IMR-90 (cell line): ENCODE results near the gene MICALL2. TPM values are rescaled to one million over a fixed set of nuclear protein-coding genes. Genes with fewer than 3 reads are reported as not detected.

Source experiments
- ATAC-seq: fragments of 200-7000 bp; cut with Tn5 transposase; 2 replicates; pipeline ENCODE4 v1.9.1; 2020; ENCODE audit warnings: low read depth, mild to moderate bottlenecking, moderate library complexity
- BruUV-seq: library from RNA; stranded (reverse); fragments of 400-500 nt; replicated peaks from 2 replicates; lab custom pipeline; 2021; lab: Mats Ljungman, UMichigan
- CTCF ChIA-PET: fragments of 300-600 bp; formaldehyde crosslinking; extraction: SDS; loops from one replicate; lab custom pipeline; 2021; ENCODE audit warnings: antibody characterized with exemption; lab: Yijun Ruan, JAX
- POLR2A ChIA-PET: fragments of 300-600 bp; sonication (Branson Sonifier 250); formaldehyde crosslinking; loops from one replicate; lab custom pipeline; 2022; ENCODE audit warnings: antibody characterized with exemption; ENCODE audit not compliant: unreplicated experiment; lab: Charles Lee
- DNase-seq: peaks from one replicate; pipeline ENCODE4 v3.0.0; 2013
- H2AFZ ChIP-seq: replicated peaks from 2 replicates; pipeline ENCODE3; 2013; ENCODE audit warnings: low read length, mild to moderate bottlenecking; ENCODE audit not compliant: poor library complexity
- H2AK5ac ChIP-seq: 2 replicates; pipeline ENCODE4 v1.6.1; 2013; ENCODE audit warnings: low read depth, low read length, inconsistent platforms
- H2AK9ac ChIP-seq: replicated peaks from 2 replicates; pipeline ENCODE3; 2013; ENCODE audit warnings: mild to moderate bottlenecking, low read depth, low read length, moderate library complexity; ENCODE audit not compliant: poor library complexity
- H2BK120ac ChIP-seq: 2 replicates; pipeline ENCODE4 v1.6.1; 2013; ENCODE audit warnings: low read depth, low read length, inconsistent platforms
- H2BK15ac ChIP-seq: 3 replicates; pipeline ENCODE4 v1.6.1; 2013; ENCODE audit warnings: low read depth, low read length, inconsistent platforms
- H2BK20ac ChIP-seq: 2 replicates; pipeline ENCODE4 v1.6.1; 2013; ENCODE audit warnings: low read depth, mild to moderate bottlenecking, inconsistent platforms, low read length, moderate library complexity
- H2BK5ac ChIP-seq: 2 replicates; pipeline ENCODE4 v1.6.1; 2013; ENCODE audit warnings: mild to moderate bottlenecking, low read depth, low read length, inconsistent platforms; ENCODE audit not compliant: poor library complexity, severe bottlenecking
- H3K14ac ChIP-seq: replicated peaks from 2 replicates; pipeline ENCODE4 v1.6.1; 2013; ENCODE audit warnings: low read depth, low read length, inconsistent platforms
- H3K18ac ChIP-seq: 2 replicates; pipeline ENCODE4 v1.6.1; 2013; ENCODE audit warnings: low read depth, low read length, control low read depth
- H3K23ac ChIP-seq: 2 replicates; pipeline ENCODE4 v1.6.1; 2013; ENCODE audit warnings: low read depth, low read length, inconsistent platforms
- H3K27ac ChIP-seq: 2 replicates; pipeline ENCODE4 v1.5.1; 2013; ENCODE audit warnings: mild to moderate bottlenecking, control low read depth, low read length; ENCODE audit not compliant: insufficient read depth
- H3K27me3 ChIP-seq: 2 replicates; pipeline ENCODE4 v1.6.1; 2013; ENCODE audit warnings: low read length; ENCODE audit not compliant: control insufficient read depth, insufficient read depth
- H3K36me3 ChIP-seq: 2 replicates; pipeline ENCODE4 v1.6.1; 2013; ENCODE audit warnings: low read length, mixed read lengths; ENCODE audit not compliant: control insufficient read depth, insufficient read depth
- H3K4ac ChIP-seq: 2 replicates; pipeline ENCODE4 v1.6.1; 2013; ENCODE audit warnings: low read depth, low read length, inconsistent platforms
- H3K4me1 ChIP-seq: 2 replicates; pipeline ENCODE4 v1.6.1; 2013; ENCODE audit warnings: low read length, mixed read lengths; ENCODE audit not compliant: control insufficient read depth, insufficient read depth
- H3K4me2 ChIP-seq: 2 replicates; pipeline ENCODE4 v1.6.1; 2013; ENCODE audit warnings: low read depth, mild to moderate bottlenecking, control low read depth, low read length, moderate library complexity
- H3K4me3 ChIP-seq: 2 replicates; pipeline ENCODE4 v1.5.1; 2013; ENCODE audit warnings: low read depth, mild to moderate bottlenecking, control low read depth, low read length, moderate library complexity; ENCODE audit not compliant: insufficient read depth
- H3K56ac ChIP-seq: 2 replicates; pipeline ENCODE4 v1.6.1; 2013; ENCODE audit warnings: low read length, inconsistent platforms; ENCODE audit not compliant: insufficient read depth; ENCODE audit errors: extremely low read depth
- H3K79me1 ChIP-seq, 2 experiments: 2 replicates each; pipeline ENCODE4 v1.6.1; 2013; ENCODE audit warnings: low read length in 2 of 2, inconsistent platforms in 1 of 2, low read depth in 1 of 2
- H3K9ac ChIP-seq: 2 replicates; pipeline ENCODE4 v1.6.1; 2013; ENCODE audit warnings: low read depth, low read length, control low read depth
- H3K9me1 ChIP-seq: 2 replicates; pipeline ENCODE4 v1.6.1; 2013; ENCODE audit warnings: low read length, inconsistent platforms; ENCODE audit not compliant: insufficient read depth
- H3K9me3 ChIP-seq: 2 replicates; pipeline ENCODE4 v1.6.1; 2013; ENCODE audit warnings: low read length; ENCODE audit not compliant: control insufficient read depth, insufficient read depth
- H4K20me1 ChIP-seq: 2 replicates; pipeline ENCODE4 v1.6.1; 2013; ENCODE audit warnings: low read length, inconsistent platforms; ENCODE audit not compliant: insufficient read depth
- H4K5ac ChIP-seq: 2 replicates; pipeline ENCODE4 v1.6.1; 2013; ENCODE audit warnings: mild to moderate bottlenecking, low read depth, low read length, control low read depth
- H4K8ac ChIP-seq, 2 experiments: 2 replicates each; pipeline ENCODE4 v1.6.1; 2013; ENCODE audit warnings: low read depth in 2 of 2, low read length in 2 of 2, control low read depth in 1 of 2, inconsistent platforms in 1 of 2
- H4K91ac ChIP-seq: 2 replicates; pipeline ENCODE4 v1.6.1; 2013; ENCODE audit warnings: low read depth, low read length, inconsistent platforms; ENCODE audit not compliant: insufficient read depth
- FOS ChIP-seq: fragments of 150-350 bp; IDR thresholded peaks from 2 replicates; pipeline ENCODE4 v1.6.1; 2016; ENCODE audit warnings: low read depth, low read length
- MAZ ChIP-seq: IDR thresholded peaks from 2 replicates; pipeline ENCODE4 v1.6.1; 2012; ENCODE audit warnings: low read depth, mild to moderate bottlenecking, low read length, improper control_type of control experiment, moderate library complexity, borderline replicate concordance
- WGBS, 2 experiments: methylation state at CpG; one replicate each; pipeline versions ENCODE4 v1.1.5 to v1.1.7; 2013; ENCODE audit warnings: missing lambda C conversion rate in 2 of 2; ENCODE audit not compliant: insufficient read length in 1 of 2; ENCODE audit errors: extremely low coverage in 2 of 2; 5-methylcytosine and 5-hydroxymethylcytosine counted together
- dilution Hi-C: fragments of 300-500 bp; cut with HindIII; formaldehyde crosslinking; loops from one replicate; pipeline ENCODE4 v1.14.3; 2018; ENCODE audit warnings: low sequenced_read_pairs; ENCODE audit not compliant: unreplicated experiment
- in situ Hi-C: fragments of 300-500 bp; cut with MboI; formaldehyde crosslinking; loops from 3 replicates; pipeline ENCODE4 v1.14.3; 2019; ENCODE audit warnings: low sequenced_read_pairs, inconsistent platforms, mixed read lengths
- intact Hi-C: fragments of 100-400 bp; cut with micrococcal nuclease; formaldehyde crosslinking; loops from 2 replicates; pipeline ENCODE4 v1.10.0; 2022
- polyA plus RNA-seq, 3 experiments: library from polyadenylated mRNA; depleted of rRNA; stranded (reverse); fragments of >200 nt; gene quantifications; 2 replicates each; pipeline ENCODE4 v1.2.3, GENCODE V29; 2012; ENCODE audit warnings: low replicate concordance in 1 of 3
- total RNA-seq: library from RNA; depleted of rRNA; stranded (reverse); fragments of >200 nt; gene quantifications from 2 replicates; pipeline ENCODE4 v1.2.3, GENCODE V29; 2012

The MICALL2 gene
- total and polyA plus RNA-seq, 2 of the 4 experiments (the other 2 are of a cell fraction), result 6.6 to 34.1 TPM

- TF ChIP-seq FOS (no peak), MAZ (peak; percentile 49; the same call in 1 of the 2 replicates)
- no peak overlapping the region for H3K4ac ChIP-seq
- H4K8ac ChIP-seq, result 0 out of 4 replicates have a peak overlapping the region, but pooled peaks of 1 of the 2 experiments have one; percentile 16
- no peak overlapping the region for H2BK15ac ChIP-seq
- H3K18ac ChIP-seq, result peak overlapping the region; percentile 33; the same call in 1 of the 2 replicates
- dilution Hi-C loops (no loop called here), intact Hi-C loops (no loop called here), in situ Hi-C loops (no loop called here)
- H4K20me1 ChIP-seq, result peaks cover 4% of the 10 kb centered on the region; the same call in 1 of the 2 replicates
- peaks cover 17% of the 10 kb centered on the region for H3K4me1 ChIP-seq
- peak; percentile 50 for DNase-seq
- H3K36me3 ChIP-seq, result peaks cover 13% of the 10 kb centered on the region; the same call in 1 of the 2 replicates
- no peak overlapping the region for H2BK120ac ChIP-seq
- no peak overlapping the region for H3K23ac ChIP-seq
- H2AK5ac ChIP-seq, result no peak overlapping the region
- peak overlapping the region; percentile 82 for H2AK9ac ChIP-seq
- ChIA-PET CTCF (no interaction called here), POLR2A (no interaction called here)
- no peak overlapping the region for H3K56ac ChIP-seq
- peak; percentile 77 for ATAC-seq
- H3K27me3 ChIP-seq, result no peaks in the 10 kb centered on the region
- H3K9me3 ChIP-seq, result no peaks in the 10 kb centered on the region
- peak overlapping the region; percentile 29 for H2BK5ac ChIP-seq
- H3K14ac ChIP-seq, result no peak overlapping the region
- peak overlapping the region; percentile 38; the same call in 1 of the 2 replicates for H3K9ac ChIP-seq
- peak overlapping the region; percentile 87 for H3K27ac ChIP-seq
- no peak overlapping the region for H2BK20ac ChIP-seq
- H3K4me2 ChIP-seq, result no peak overlapping the region; the same call in 1 of the 2 replicates
- peaks cover 0 to 20% of the 10 kb centered on the region in 2 experiments; a peak in 3 of 4 replicates for H3K79me1 ChIP-seq
- no peak overlapping the region for H3K4me3 ChIP-seq
- H2AFZ ChIP-seq, result no peak overlapping the region
- H4K5ac ChIP-seq, result peak overlapping the region; percentile 93
- H3K9me1 ChIP-seq, result no peaks in the 10 kb centered on the region
- 75% methylated on average over 6 of the region's 15 CpGs; no CpG with 5 or more reads in 1 of the 2 experiments for WGBS, 2 experiments
- no TSS peak for BruUV-seq
- no peak overlapping the region for H4K91ac ChIP-seq
Observed at GRCh38 chr7:1447551-1448244, 11.6 kb downstream of the MICALL2 start.
